HAP-1 (cell line): ENCODE measurements around the gene BRAF.
"Not testable (repeated sequence)": the region's sequence is repeated elsewhere in the genome, so short reads cannot be mapped to it uniquely, and the experiment has no call there.

Source experiments
- DNase-seq, 2 experiments: peaks; one replicate each; pipeline ENCODE4 v3.0.0-alpha.2; 2016 to 2020; ENCODE audit warnings: low spot score in 2 of 2
- H3K27me3 ChIP-seq: fragments of 250-450 bp; sonication (Bioruptor Pico); 2 replicates; pipeline ENCODE4 v1.5.1; 2020; ENCODE audit warnings: low read depth, mild to moderate bottlenecking, moderate library complexity
- H3K36me3 ChIP-seq: fragments of 250-450 bp; sonication (Bioruptor Pico); replicated peaks from 2 replicates; pipeline ENCODE4 v1.5.1; 2020; ENCODE audit warnings: mild to moderate bottlenecking
- H3K4me1 ChIP-seq: fragments of 250-450 bp; sonication (Bioruptor Pico); 2 replicates; pipeline ENCODE4 v1.5.1; 2020; ENCODE audit warnings: mild to moderate bottlenecking
- H3K4me3 ChIP-seq: fragments of 250-450 bp; sonication (Bioruptor Pico); 2 replicates; pipeline ENCODE4 v1.5.1; 2020; ENCODE audit warnings: mild to moderate bottlenecking, moderate library complexity
- H3K9me3 ChIP-seq: fragments of 250-450 bp; sonication (Bioruptor Pico); 2 replicates; pipeline ENCODE4 v1.5.1; 2020; ENCODE audit warnings: mild to moderate bottlenecking, moderate library complexity
- in situ Hi-C: fragments of 300-500 bp; cut with MboI; formaldehyde crosslinking; loops from 3 replicates; pipeline ENCODE4 v1.14.3; 2020; ENCODE audit warnings: low sequenced_read_pairs, inconsistent platforms, mixed read lengths

The BRAF gene

GRCh38 chr7:140908361-140908760, 16.4 kb downstream of the BRAF start:
- no peaks in the 10 kb centered on the region; the same call in 1 of the 2 replicates for H3K36me3 ChIP-seq
- no peaks in the 10 kb centered on the region for H3K9me3 ChIP-seq
- no peak overlapping the region for H3K4me3 ChIP-seq
- DNase-seq: no peak
- no peaks in the 10 kb centered on the region for H3K27me3 ChIP-seq
- in situ Hi-C loops: no loop called here
- peaks cover 6% of the 10 kb centered on the region for H3K4me1 ChIP-seq

DNA sequence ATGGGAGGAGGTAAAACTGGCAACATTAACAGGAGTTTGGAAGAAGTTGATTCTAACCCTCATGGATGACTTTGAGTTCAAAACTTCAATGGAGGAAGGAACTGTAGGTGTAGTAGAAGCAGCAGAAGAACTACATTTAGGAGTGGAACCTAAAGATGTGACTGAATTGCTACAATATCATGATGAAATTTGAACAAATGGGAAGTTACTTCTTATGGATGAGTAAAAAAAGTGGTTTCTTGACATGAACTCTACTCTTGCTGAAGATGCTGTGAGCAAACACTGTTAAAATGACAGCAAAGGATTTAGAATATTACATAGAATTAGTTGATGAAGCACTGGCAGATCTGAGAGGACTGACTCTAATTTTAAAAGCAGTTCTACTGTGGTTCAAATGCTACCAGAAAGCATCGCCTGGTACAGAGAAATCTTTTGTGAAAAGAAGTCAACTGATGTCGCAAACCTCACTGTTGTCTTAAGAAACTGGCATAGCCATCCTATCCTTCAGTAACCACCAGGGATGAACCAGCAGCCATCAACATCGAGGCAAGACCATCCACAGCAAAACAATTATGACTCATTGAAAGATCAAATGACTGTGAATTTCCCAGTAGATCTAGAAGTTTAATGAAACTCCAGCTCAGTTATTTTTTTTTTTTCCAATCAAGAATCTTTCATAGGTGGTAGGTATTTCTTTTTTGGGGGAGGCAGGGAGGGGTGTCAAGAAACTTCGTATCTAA, 20.8 kb downstream of the BRAF start:
- Histone ChIP-seq H3K4me3 (no peak overlapping the region), H3K36me3 (no peaks in the 10 kb centered on the region; the same call in 1 of the 2 replicates), H3K4me1 (peaks cover 9% of the 10 kb centered on the region), H3K27me3 (no peaks in the 10 kb centered on the region), H3K9me3 (no peaks in the 10 kb centered on the region)
- no peak for DNase-seq
- in situ Hi-C loops: no loop called here

DNA sequence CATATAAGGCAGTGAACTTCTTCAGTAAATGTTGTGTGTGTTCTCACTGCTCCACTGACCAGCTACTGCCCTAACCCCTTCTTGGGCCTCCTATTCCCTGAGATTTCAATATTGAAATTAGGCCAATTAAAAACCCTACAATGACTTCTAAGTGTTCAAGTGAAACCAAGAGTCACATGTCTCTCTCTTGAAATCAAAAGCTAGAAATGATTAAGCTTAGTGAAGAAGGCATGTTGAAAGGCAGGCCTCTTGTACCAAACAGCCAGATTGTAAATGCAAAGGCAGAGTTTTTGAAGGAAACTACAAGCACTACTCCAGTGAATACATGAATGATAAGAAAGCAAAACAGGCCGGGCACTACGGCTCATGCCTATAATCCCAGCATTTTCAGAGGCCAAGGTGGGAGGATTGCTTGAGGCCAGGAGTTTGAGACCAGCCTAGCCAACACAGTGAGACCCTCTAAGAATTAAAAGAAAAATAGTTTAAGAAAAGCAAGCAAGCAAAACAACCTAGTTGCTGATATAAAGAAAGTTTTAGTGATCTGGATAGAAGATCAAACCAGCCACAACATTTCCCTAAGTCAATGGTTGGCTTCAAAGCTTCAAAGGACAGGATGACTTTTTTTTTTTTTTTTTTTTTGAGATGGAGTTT, 22.3 kb downstream of the BRAF start:
- peaks cover 9% of the 10 kb centered on the region for H3K4me1 ChIP-seq
- no peaks in the 10 kb centered on the region; the same call in 1 of the 2 replicates for H3K36me3 ChIP-seq
- DNase-seq: no peak
- no peak overlapping the region for H3K4me3 ChIP-seq
- in situ Hi-C loops: no loop called here
- H3K27me3 ChIP-seq: no peaks in the 10 kb centered on the region
- H3K9me3 ChIP-seq: no peaks in the 10 kb centered on the region

DNA sequence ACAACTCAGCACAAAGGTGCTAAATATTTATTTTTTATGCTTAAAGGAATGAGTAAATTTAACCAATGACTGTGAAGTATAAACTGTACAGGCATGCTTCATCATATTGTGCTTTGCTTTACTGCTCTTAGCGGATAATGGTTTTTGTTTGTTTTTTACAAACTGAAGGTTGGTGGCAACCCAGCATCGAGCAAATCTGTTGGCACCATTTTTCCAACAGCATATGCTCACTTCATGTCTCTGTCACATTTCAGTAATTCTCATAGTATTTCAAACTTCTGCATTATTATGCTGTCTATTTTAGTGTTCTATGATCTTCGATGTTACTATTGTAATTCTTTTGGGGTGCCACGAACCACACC, 22.8 kb downstream of the BRAF start:
- Histone ChIP-seq H3K27me3 (no peaks in the 10 kb centered on the region), H3K4me1 (peaks cover 9% of the 10 kb centered on the region), H3K4me3 (no peak overlapping the region), H3K36me3 (no peaks in the 10 kb centered on the region; the same call in 1 of the 2 replicates), H3K9me3 (no peaks in the 10 kb centered on the region)
- in situ Hi-C loops: no loop called here
- no peak for DNase-seq

- Histone ChIP-seq H3K4me1 (peaks cover 9% of the 10 kb centered on the region), H3K9me3 (no peaks in the 10 kb centered on the region), H3K4me3 (no peak overlapping the region), H3K27me3 (no peaks in the 10 kb centered on the region), H3K36me3 (no peaks in the 10 kb centered on the region; the same call in 1 of the 2 replicates)
- in situ Hi-C loops: no loop called here
- peak; percentile 46 to 76 for DNase-seq
These were observed 24.8 kb downstream of the BRAF start for GRCh38 chr7:140899883-140900282.

- no peaks in the 10 kb centered on the region; the same call in 1 of the 2 replicates for H3K36me3 ChIP-seq
- DNase-seq: no peak
- H3K4me1 ChIP-seq: peaks cover 9% of the 10 kb centered on the region
- in situ Hi-C loops: no loop called here
- H3K9me3 ChIP-seq: no peaks in the 10 kb centered on the region
- no peak overlapping the region for H3K4me3 ChIP-seq
- H3K27me3 ChIP-seq: no peaks in the 10 kb centered on the region
These were observed 25.8 kb downstream of the BRAF start for GRCh38 chr7:140898786-140899536.

DNA sequence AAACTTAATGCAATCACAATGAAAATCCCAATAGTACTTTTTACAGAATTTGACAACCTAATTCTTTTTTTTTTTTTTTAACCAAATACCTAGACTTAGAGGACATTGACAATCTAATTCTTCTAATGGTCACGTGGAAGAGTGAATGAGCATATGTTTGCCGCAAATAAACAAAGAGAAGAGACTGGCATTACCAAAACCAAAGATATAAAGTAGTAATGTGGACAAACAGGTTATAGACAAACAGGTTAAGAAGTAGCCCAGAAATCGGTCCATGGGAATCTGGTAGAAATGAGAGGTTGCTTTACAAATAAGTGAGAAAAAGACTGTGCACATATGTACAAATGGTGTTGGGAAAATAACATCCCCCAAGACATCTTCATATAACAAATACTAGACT, 27.7 kb downstream of the BRAF start:
- no peaks in the 10 kb centered on the region for H3K27me3 ChIP-seq
- H3K4me1 ChIP-seq: peaks cover 9% of the 10 kb centered on the region
- H3K36me3 ChIP-seq: no peaks in the 10 kb centered on the region
- in situ Hi-C loops: no loop called here
- no peaks in the 10 kb centered on the region for H3K9me3 ChIP-seq
- no peak for DNase-seq
- H3K4me3 ChIP-seq: no peak overlapping the region

DNA sequence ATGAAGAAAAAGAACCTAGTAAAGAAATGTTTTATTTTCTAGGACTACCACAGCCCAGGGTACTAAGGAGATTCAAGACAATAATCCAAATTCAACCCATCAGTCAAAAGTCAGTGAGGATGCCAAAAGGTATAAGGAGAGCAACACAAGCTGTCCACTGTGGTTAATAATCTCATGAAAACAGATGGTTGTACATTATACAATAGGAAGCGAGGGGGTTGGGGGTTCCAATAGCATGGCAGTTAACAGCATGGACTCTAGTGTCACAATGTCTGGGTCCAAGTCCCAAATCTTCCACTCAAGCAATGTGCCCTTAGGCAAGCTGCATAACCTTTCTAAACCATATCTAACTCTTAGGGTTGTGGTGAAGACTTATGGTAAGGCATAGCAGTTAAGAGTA, 35.1 kb downstream of the BRAF start:
- Histone ChIP-seq H3K36me3 (no peaks in the 10 kb centered on the region), H3K4me1 (no peaks in the 10 kb centered on the region), H3K9me3 (no peaks in the 10 kb centered on the region), H3K27me3 (no peaks in the 10 kb centered on the region), H3K4me3 (no peak overlapping the region)
- in situ Hi-C loops: no loop called here
- DNase-seq: no peak

DNA sequence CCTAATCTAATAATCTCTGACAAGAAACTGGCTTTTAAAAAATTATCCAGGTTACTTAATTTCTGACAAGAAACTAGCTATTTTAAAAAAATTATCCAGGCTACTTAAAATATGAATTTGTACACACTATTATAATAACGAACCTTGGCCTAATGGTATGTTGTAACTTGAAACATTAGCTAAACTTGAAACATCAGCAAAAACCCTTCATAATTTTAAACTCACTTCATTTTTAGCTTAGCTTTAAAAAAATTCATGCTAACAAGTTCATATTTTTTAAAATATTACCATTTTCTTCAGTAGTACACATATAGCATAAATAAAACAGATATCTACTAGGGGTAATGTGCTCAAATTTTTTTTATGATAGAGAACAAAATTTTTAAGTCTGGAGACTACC, 35.6 kb downstream of the BRAF start:
- H3K36me3 ChIP-seq: no peaks in the 10 kb centered on the region
- DNase-seq: no peak
- no peaks in the 10 kb centered on the region for H3K4me1 ChIP-seq
- in situ Hi-C loops: no loop called here
- no peak overlapping the region for H3K4me3 ChIP-seq
- no peaks in the 10 kb centered on the region for H3K27me3 ChIP-seq
- no peaks in the 10 kb centered on the region for H3K9me3 ChIP-seq

- in situ Hi-C loops: no loop called here
- no peaks in the 10 kb centered on the region for H3K9me3 ChIP-seq
- no peak for DNase-seq
- H3K27me3 ChIP-seq: no peaks in the 10 kb centered on the region
- H3K4me3 ChIP-seq: no peak overlapping the region
- H3K4me1 ChIP-seq: no peaks in the 10 kb centered on the region
- H3K36me3 ChIP-seq: no peaks in the 10 kb centered on the region
These were observed 36.6 kb downstream of the BRAF start for GRCh38 chr7:140888087-140888486.

DNA sequence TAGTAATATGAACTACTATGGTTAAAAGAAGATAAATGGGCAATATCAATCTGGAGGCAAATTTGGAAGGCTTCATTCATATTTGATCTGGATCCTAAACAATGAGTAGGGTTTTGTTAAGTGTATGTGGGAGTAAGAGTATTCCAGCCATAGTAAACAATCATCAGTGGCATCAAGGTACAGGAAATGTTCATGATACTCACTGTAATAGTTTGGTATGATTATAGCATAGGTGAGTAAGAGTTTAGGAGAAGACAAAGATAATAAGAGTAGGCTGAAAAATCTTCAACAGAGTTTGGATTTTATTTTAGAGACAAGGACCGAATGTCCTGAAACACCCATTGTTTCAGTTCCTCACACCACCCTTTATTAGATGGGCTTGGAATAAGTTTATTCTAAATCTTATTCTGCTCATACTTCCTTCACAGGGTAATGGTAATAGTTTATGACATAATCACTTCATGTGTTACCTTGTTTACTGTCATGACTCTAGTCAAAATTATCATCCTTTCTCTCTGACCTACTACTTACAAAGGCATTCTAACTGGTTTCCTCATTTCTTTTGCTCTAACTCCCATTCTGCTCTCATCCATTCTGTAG, 38.9 kb downstream of the BRAF start:
- H3K4me1 ChIP-seq: no peaks in the 10 kb centered on the region
- no peaks in the 10 kb centered on the region for H3K27me3 ChIP-seq
- H3K36me3 ChIP-seq: no peaks in the 10 kb centered on the region
- no peak for DNase-seq
- H3K4me3 ChIP-seq: no peak overlapping the region
- no peaks in the 10 kb centered on the region for H3K9me3 ChIP-seq
- in situ Hi-C loops: no loop called here

DNA sequence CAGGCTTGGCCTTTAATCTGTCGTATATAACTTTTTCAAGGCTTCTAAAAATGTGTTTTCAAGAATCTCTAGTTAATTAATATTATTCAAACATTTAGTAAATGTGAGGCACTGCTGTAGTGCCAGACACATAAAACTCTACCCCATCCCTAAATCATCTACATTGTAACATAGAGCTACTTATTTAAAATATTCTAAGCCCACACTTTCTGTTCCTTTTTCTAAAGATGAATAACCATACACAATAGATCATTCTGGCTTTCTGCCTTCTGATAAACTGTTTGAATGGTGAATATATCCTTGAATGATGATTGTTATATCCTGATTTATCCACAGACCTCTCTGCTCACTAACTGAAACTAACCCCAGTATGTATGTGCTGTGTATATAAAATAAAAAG, 41.4 kb downstream of the BRAF start:
- H3K9me3 ChIP-seq: no peaks in the 10 kb centered on the region
- DNase-seq: no peak
- in situ Hi-C loops: no loop called here
- no peaks in the 10 kb centered on the region for H3K27me3 ChIP-seq
- no peaks in the 10 kb centered on the region for H3K4me1 ChIP-seq
- no peak overlapping the region for H3K4me3 ChIP-seq
- H3K36me3 ChIP-seq: no peaks in the 10 kb centered on the region

DNA sequence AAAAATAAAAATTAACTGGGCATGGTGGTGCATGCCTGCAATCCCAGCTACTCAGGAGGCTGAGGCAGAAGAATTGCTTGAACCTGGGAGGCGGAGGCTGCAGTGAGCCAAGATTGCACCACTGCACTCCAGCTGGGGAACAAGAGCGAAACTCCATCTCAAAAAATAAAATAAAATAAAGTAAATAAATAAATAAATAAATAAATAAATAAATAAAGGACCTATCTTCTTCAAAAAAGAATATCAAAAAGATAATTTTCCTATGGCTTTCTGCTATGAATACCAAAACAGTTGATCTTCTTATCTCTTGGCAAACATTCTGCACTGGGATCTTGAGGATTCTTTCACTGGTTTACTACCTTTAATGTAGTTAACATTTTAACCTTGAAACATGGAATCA, 41.9 kb downstream of the BRAF start:
- H3K36me3 ChIP-seq, H3K27me3 ChIP-seq, DNase-seq, H3K9me3 ChIP-seq, H3K4me3 ChIP-seq, in situ Hi-C loops, H3K4me1 ChIP-seq: not testable (repeated sequence)
